GM21381 (cell line): ENCODE results near the gene INPP5F.
A peak's percentile ranks its signal among the peaks of the same experiment; 100 is the strongest.
"Not testable (repeated sequence)": the region's sequence is repeated elsewhere in the genome, so short reads cannot be mapped to it uniquely, and the experiment has no call there.

Experiments used
- ATAC-seq: cut with Tn5 transposase; IDR thresholded peaks from one replicate; pipeline ENCODE4 v1.9.1; 2021; ENCODE audit warnings: mild to moderate bottlenecking, moderate library complexity; ENCODE audit not compliant: unreplicated experiment

INPP5F gene

GRCh38 chr10:119742947-119743648 lies 17.2 kb downstream of the INPP5F start:
- no peak for ATAC-seq

GRCh38 chr10:119747940-119748339 lies 22.1 kb downstream of the INPP5F start:
- ATAC-seq: no peak

GRCh38 chr10:119748871-119749270 lies 23.0 kb downstream of the INPP5F start:
- ATAC-seq: no peak

GRCh38 chr10:119749455-119749854 lies 23.6 kb downstream of the INPP5F start:
- no peak for ATAC-seq

GRCh38 chr10:119750391-119751230 lies 24.8 kb downstream of the INPP5F start:
- ATAC-seq: peak; percentile 96

- no peak for ATAC-seq
Observed at GRCh38 chr10:119753309-119753708, 27.5 kb downstream of the INPP5F start.

- ATAC-seq: no peak
Observed at GRCh38 chr10:119754085-119754484, 28.2 kb downstream of the INPP5F start.

GRCh38 chr10:119754936-119755335 lies 29.1 kb downstream of the INPP5F start:
- ATAC-seq: no peak

GRCh38 chr10:119755446-119755845 lies 29.6 kb downstream of the INPP5F start:
- no peak for ATAC-seq

GRCh38 chr10:119758448-119759195 lies 32.8 kb downstream of the INPP5F start:
- no peak for ATAC-seq

- no peak for ATAC-seq
Observed at GRCh38 chr10:119759832-119760231, 34.0 kb downstream of the INPP5F start.

GRCh38 chr10:119761106-119761505 lies 35.3 kb downstream of the INPP5F start:
- no peak for ATAC-seq

- no peak for ATAC-seq
Observed at GRCh38 chr10:119762035-119762434, 36.2 kb downstream of the INPP5F start.

- ATAC-seq: no peak
Observed at GRCh38 chr10:119762805-119763798, 37.3 kb downstream of the INPP5F start.

- no peak for ATAC-seq
Observed at GRCh38 chr10:119768455-119769094, 42.7 kb downstream of the INPP5F start.

GRCh38 chr10:119769886-119770285 lies 44.0 kb downstream of the INPP5F start:
- ATAC-seq: no peak

- ATAC-seq: no peak
Observed at GRCh38 chr10:119770928-119771327, 45.1 kb downstream of the INPP5F start.

- no peak for ATAC-seq
Observed at GRCh38 chr10:119772334-119772733, 46.5 kb downstream of the INPP5F start.

GRCh38 chr10:119773041-119773440 lies 47.2 kb downstream of the INPP5F start:
- ATAC-seq: not testable (repeated sequence)

GRCh38 chr10:119775529-119775928 lies 49.7 kb downstream of the INPP5F start:
- ATAC-seq: no peak
